Breast epithelium (tissue), 3 donors: ENCODE measurements around the gene IRF2BPL.

Experiments used
- CTCF ChIP-seq, 3 donors: fragments of 450-650 bp; IDR thresholded peaks; one replicate each; pipeline ENCODE4 v1.5.1; 2016 to 2017; ENCODE audit warnings: antibody characterized with exemption in 3 of 3, mild to moderate bottlenecking in 3 of 3, moderate library complexity in 3 of 3
- POLR2A ChIP-seq: fragments of 450-650 bp; IDR thresholded peaks from one replicate; pipeline ENCODE4 v1.6.1; 2016; ENCODE audit warnings: antibody characterized with exemption, mild to moderate bottlenecking, moderate library complexity
- POLR2AphosphoS5 ChIP-seq, 3 donors: sonication (generic); formaldehyde crosslinking; IDR thresholded peaks; one replicate each; pipeline ENCODE4 v1.6.1; 2017; ENCODE audit warnings: antibody characterized with exemption in 3 of 3

GRCh38 chr14:77064521-77065178, 36.1 kb upstream of the IRF2BPL start:
- TF ChIP-seq CTCF (IDR thresholded peaks at IDR 0.05): no peak
- no peak for TF ChIP-seq POLR2AphosphoS5 (IDR thresholded peaks at IDR 0.05)
- no peak for TF ChIP-seq POLR2A
